ENCODE measurements around the gene CEP83. TPM values are rescaled to one million over a fixed set of nuclear protein-coding genes. Genes with fewer than 3 reads are reported as not detected.

The CEP83 gene
- total and polyA plus RNA-seq, 2 donors (not counting 1 experiment from before 2014, with no cell fraction given) = 7.8 to 13.5 TPM

GRCh38 chr12:94280063-94280462 is 179.6 kb downstream of the CEP83 start:
- no peaks in the 10 kb centered on the region for H3K36me3 ChIP-seq (ENCODE audit: control insufficient read depth, insufficient read depth, low read length)
- no peak overlapping the region for H3K4me2 ChIP-seq (ENCODE audit: extremely low read depth, insufficient read depth, low read length)
- no peaks in the 10 kb centered on the region for H3K9me3 ChIP-seq (ENCODE audit: control insufficient read depth, insufficient read depth, low read depth, low read length)
- peaks cover 2% of the 10 kb centered on the region for H3K4me1 ChIP-seq (ENCODE audit: control insufficient read depth, extremely low read depth, insufficient read depth, low read length)
- H3K4me3 ChIP-seq (replicated peaks in 1 of 4; ENCODE audit: control extremely low read depth in 1 of 4, insufficient read depth in 1 of 4, low read depth in 3 of 4, low read length in 4 of 4) = no peak overlapping the region
- H3K9ac ChIP-seq (ENCODE audit: insufficient read depth, low read length) = no peak overlapping the region
- H3K79me2 ChIP-seq (ENCODE audit: control insufficient read depth, insufficient read depth, low read length) = no peaks in the 10 kb centered on the region
- H2AFZ ChIP-seq (ENCODE audit: low read length) = no peak overlapping the region
- H3K27me3 ChIP-seq (ENCODE audit: control insufficient read depth, insufficient read depth, low read length) = no peaks in the 10 kb centered on the region
- no peak for DNase-seq (ENCODE audit: low read depth in 2 of 2)
- TF ChIP-seq EZH2 (IDR thresholded peaks at IDR 0.05; ENCODE audit: low read length, missing control alignments) = no peak
- TF ChIP-seq CTCF (conservative IDR thresholded peaks at IDR 0.05 in 1 of 2, IDR thresholded peaks at IDR 0.05 in 1 of 2; ENCODE audit: low read depth in 1 of 2, low read length in 2 of 2) = no peak
- H3K27ac ChIP-seq (ENCODE audit: insufficient read depth, low read length) = no peak overlapping the region
- no peaks in the 10 kb centered on the region for H4K20me1 ChIP-seq (ENCODE audit: control insufficient read depth, extremely low read depth, insufficient read depth, low read length)

DNA sequence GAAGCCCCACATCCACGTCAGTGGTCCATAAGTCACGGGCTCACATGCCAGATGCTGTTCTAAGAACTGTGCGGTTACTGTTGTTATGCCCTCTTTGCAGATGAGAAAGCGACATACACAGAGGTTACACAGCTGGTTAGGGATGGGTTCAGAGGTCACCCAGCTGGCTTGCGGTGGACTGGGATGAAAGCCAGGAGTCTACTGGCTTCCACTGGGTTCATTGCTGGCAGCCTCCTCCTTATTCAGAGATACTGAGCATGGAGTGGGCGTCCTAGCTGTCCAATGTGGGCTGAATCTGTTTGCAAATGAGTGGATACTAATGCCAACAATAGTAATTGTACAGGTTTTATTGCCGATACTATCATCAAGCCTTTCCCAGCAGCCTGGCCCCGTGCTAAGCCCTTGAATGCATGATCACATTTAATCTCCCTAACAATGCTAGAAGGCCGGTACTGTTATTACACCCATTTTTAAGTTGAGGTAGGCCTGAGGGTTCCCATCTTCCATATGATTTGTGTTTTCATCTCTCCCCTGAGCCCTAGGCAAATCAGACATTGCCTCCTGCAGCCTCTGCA is 182.2 kb downstream of the CEP83 start:
- no peaks in the 10 kb centered on the region for H4K20me1 ChIP-seq (ENCODE audit: control insufficient read depth, extremely low read depth, insufficient read depth, low read length)
- no peak overlapping the region for H3K4me2 ChIP-seq (ENCODE audit: extremely low read depth, insufficient read depth, low read length)
- peak; percentile 27 to 73 for DNase-seq (ENCODE audit: low read depth in 2 of 2)
- no peak overlapping the region for H3K27ac ChIP-seq (ENCODE audit: insufficient read depth, low read length)
- no peak overlapping the region for H3K4me3 ChIP-seq (replicated peaks in 1 of 4; ENCODE audit: control extremely low read depth in 1 of 4, insufficient read depth in 1 of 4, low read depth in 3 of 4, low read length in 4 of 4)
- no peak overlapping the region for H2AFZ ChIP-seq (ENCODE audit: low read length)
- no peak for TF ChIP-seq EZH2 (IDR thresholded peaks at IDR 0.05; ENCODE audit: low read length, missing control alignments)
- TF ChIP-seq CTCF (conservative IDR thresholded peaks at IDR 0.05 in 1 of 2, IDR thresholded peaks at IDR 0.05 in 1 of 2; ENCODE audit: low read depth in 1 of 2, low read length in 2 of 2) = no peak
- H3K27me3 ChIP-seq (ENCODE audit: control insufficient read depth, insufficient read depth, low read length) = no peaks in the 10 kb centered on the region
- H3K9me3 ChIP-seq (ENCODE audit: control insufficient read depth, insufficient read depth, low read depth, low read length) = no peaks in the 10 kb centered on the region
- no peaks in the 10 kb centered on the region for H3K79me2 ChIP-seq (ENCODE audit: control insufficient read depth, insufficient read depth, low read length)
- H3K4me1 ChIP-seq (ENCODE audit: control insufficient read depth, extremely low read depth, insufficient read depth, low read length) = peaks cover 2% of the 10 kb centered on the region
- no peaks in the 10 kb centered on the region for H3K36me3 ChIP-seq (ENCODE audit: control insufficient read depth, insufficient read depth, low read length)
- no peak overlapping the region for H3K9ac ChIP-seq (ENCODE audit: insufficient read depth, low read length)

DNA sequence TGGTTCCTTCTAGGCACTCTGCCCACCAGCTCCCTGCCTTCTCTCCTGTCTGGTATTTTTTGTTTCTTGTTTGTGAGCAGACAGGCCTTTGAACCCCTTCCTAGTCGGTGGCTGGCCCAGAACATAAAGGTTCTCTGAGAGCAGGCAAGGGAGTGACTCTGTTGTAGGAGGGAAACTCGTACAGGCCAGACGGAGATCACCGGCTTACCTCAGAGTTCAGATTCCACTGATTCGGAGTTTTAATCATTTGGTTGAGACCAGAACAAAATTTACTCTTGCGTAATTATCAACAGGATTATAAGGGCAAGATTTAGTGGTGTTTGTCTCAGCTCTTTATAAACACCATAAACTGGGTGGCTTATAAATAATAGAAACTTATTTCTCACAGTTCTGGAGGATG is 182.9 kb downstream of the CEP83 start:
- TF ChIP-seq CTCF (conservative IDR thresholded peaks at IDR 0.05 in 1 of 2, IDR thresholded peaks at IDR 0.05 in 1 of 2; ENCODE audit: low read depth in 1 of 2, low read length in 2 of 2) = no peak
- no peak for TF ChIP-seq EZH2 (IDR thresholded peaks at IDR 0.05; ENCODE audit: low read length, missing control alignments)
- H2AFZ ChIP-seq (ENCODE audit: low read length) = no peak overlapping the region
- H3K4me3 ChIP-seq (replicated peaks in 1 of 4; ENCODE audit: control extremely low read depth in 1 of 4, insufficient read depth in 1 of 4, low read depth in 3 of 4, low read length in 4 of 4) = no peak overlapping the region
- H3K36me3 ChIP-seq (ENCODE audit: control insufficient read depth, insufficient read depth, low read length) = no peaks in the 10 kb centered on the region
- no peak overlapping the region for H3K9ac ChIP-seq (ENCODE audit: insufficient read depth, low read length)
- H3K4me2 ChIP-seq (ENCODE audit: extremely low read depth, insufficient read depth, low read length) = no peak overlapping the region
- H3K9me3 ChIP-seq (ENCODE audit: control insufficient read depth, insufficient read depth, low read depth, low read length) = no peaks in the 10 kb centered on the region
- H3K79me2 ChIP-seq (ENCODE audit: control insufficient read depth, insufficient read depth, low read length) = no peaks in the 10 kb centered on the region
- H4K20me1 ChIP-seq (ENCODE audit: control insufficient read depth, extremely low read depth, insufficient read depth, low read length) = no peaks in the 10 kb centered on the region
- H3K27ac ChIP-seq (ENCODE audit: insufficient read depth, low read length) = no peak overlapping the region
- H3K27me3 ChIP-seq (ENCODE audit: control insufficient read depth, insufficient read depth, low read length) = no peaks in the 10 kb centered on the region
- peaks cover 2% of the 10 kb centered on the region for H3K4me1 ChIP-seq (ENCODE audit: control insufficient read depth, extremely low read depth, insufficient read depth, low read length)
- no peak for DNase-seq (ENCODE audit: low read depth in 2 of 2)

Data from fibroblast of lung (primary cell).